ENCODE results near the gene MDN1.
"Not testable (repeated sequence)": the region's sequence is repeated elsewhere in the genome, so short reads cannot be mapped to it uniquely, and the experiment has no call there.

MDN1 gene

DNA sequence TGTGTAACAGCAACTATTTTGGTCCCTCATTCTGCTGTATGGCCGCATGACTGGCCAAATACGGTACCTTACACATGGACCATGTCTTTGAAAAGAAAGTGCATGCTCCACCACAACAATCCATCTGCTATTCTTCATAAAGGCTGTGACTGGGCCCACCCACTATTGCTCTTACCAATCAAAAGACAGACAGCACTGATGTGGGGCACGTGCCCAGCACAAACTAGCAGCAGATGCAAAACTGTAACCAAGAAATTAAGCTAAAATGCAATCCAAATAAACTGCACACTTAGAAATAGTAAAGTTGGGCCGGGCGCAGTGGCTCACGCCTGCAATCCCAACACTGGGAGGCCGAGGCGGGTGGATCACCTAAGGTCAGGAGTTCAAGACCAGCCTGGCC lies 20.5 kb downstream of the MDN1 start:
- Mint-ChIP-seq H3K27me3 (no peaks in the 10 kb centered on the region), H3K36me3 (ENCODE audit: low read depth) (peaks cover 72% of the 10 kb centered on the region)

DNA sequence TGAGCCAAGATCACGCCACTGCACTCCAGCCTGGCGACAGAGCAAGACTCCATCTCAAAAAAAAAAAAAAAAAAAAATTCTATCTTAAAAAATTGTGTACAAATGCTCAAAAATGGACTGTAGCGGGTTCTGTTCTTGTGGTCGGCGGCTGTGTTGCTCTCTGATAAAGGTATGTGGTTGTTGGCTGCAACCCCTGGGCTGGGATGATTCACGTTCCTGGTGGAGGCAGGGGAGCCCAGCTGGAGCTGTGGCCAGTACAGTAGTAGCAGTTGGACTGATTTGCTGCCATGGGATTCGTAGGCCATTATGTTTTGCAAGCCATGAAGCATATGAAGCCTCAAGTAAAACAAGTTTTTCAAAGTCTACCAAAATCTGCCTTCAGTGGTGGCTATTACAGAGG lies 22.3 kb downstream of the MDN1 start:
- no peak overlapping the region for H3K27ac Mint-ChIP-seq
- peaks cover 80% of the 10 kb centered on the region for H3K36me3 Mint-ChIP-seq (ENCODE audit: low read depth)
- intact Hi-C loops (cut with micrococcal nuclease), result no loop called here
- H3K27me3 Mint-ChIP-seq, result no peaks in the 10 kb centered on the region
- no peak overlapping the region for H3K4me3 Mint-ChIP-seq
- H3K4me1 Mint-ChIP-seq (ENCODE audit: low read depth), result peaks cover 14% of the 10 kb centered on the region
- H3K9me3 Mint-ChIP-seq, result no peaks in the 10 kb centered on the region

More for the DNA sequence above, 20.5 kb downstream of the MDN1 start:
- no peaks in the 10 kb centered on the region for H3K9me3 Mint-ChIP-seq
- intact Hi-C loops (cut with micrococcal nuclease), result no loop called here
- no peak overlapping the region for H3K27ac Mint-ChIP-seq
- peaks cover 12% of the 10 kb centered on the region for H3K4me1 Mint-ChIP-seq (ENCODE audit: low read depth)
- no peak overlapping the region for H3K4me3 Mint-ChIP-seq

DNA sequence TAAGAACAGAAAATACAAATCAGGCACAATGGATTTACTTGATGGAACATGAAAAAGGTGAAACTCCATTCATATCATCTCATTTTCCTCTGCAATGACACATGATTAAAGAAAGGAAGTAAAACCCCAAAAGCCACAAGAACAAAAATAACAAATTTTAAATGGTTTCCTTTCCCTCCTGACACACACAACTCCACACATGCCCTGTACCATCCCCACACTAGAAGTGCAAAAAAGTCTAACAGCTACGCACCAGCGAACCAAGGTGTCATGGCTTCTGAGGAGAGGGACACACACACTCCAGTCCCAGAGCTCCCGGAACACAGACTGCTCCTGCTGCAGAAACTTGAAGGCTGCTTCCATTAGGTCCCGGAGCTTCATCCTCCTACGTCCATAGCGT lies 25.3 kb downstream of the MDN1 start:
- intact Hi-C loops (cut with micrococcal nuclease), result no loop called here
- Mint-ChIP-seq H3K36me3 (ENCODE audit: low read depth) (peaks cover 67% of the 10 kb centered on the region), H3K27ac (no peak overlapping the region), H3K9me3 (no peaks in the 10 kb centered on the region), H3K4me1 (ENCODE audit: low read depth) (peaks cover 14% of the 10 kb centered on the region), H3K4me3 (no peak overlapping the region), H3K27me3 (no peaks in the 10 kb centered on the region)

DNA sequence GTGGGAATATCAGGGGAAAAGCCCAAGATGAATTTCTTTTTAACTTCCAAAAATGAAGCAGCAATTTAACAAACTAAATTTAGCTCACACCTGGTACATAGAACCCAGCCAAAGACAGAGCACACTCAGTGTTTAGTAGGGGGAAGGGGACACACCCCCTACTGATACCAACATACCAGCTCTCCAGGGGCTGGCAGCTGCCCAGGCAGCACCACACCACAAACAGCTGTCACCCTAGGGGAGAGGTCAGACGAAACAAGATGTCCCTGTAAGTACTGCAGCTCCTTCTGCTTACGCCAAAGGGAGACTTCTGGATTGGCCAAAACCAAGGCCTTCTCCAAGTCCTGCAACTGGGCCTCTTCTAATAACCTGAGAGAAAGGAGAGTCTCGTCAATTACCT lies 26.0 kb downstream of the MDN1 start:
- intact Hi-C loops (cut with micrococcal nuclease), result no loop called here
- Mint-ChIP-seq H3K4me1 (ENCODE audit: low read depth) (peaks cover 14% of the 10 kb centered on the region), H3K4me3 (no peak overlapping the region), H3K27ac (no peak overlapping the region), H3K36me3 (ENCODE audit: low read depth) (peaks cover 70% of the 10 kb centered on the region), H3K9me3 (no peaks in the 10 kb centered on the region), H3K27me3 (no peaks in the 10 kb centered on the region)

DNA sequence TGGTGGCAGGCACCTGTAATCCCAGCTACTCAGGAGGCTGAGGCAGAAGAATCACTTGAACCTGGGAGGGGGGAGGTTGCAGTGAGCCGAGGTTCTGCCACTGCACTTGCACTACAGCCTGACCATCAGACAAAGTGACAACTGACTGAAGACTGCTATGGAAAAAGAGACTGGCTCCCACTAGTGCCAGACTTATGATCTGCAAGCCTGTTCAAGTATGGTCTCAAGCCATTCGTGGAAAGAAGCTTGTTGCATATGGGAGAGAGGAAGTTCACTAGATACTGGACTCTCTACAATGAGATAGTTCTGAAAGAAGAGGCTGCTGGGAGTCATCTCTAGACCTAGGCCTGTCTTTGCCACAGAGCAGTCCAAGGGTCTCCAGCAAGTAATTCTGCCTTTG lies 26.7 kb downstream of the MDN1 start:
- peaks cover 77% of the 10 kb centered on the region for H3K36me3 Mint-ChIP-seq (ENCODE audit: low read depth)
- intact Hi-C loops (cut with micrococcal nuclease), result no loop called here
- H3K9me3 Mint-ChIP-seq, result no peaks in the 10 kb centered on the region
- H3K27me3 Mint-ChIP-seq, result no peaks in the 10 kb centered on the region
- no peak overlapping the region for H3K27ac Mint-ChIP-seq
- H3K4me3 Mint-ChIP-seq, result no peak overlapping the region
- peaks cover 14% of the 10 kb centered on the region for H3K4me1 Mint-ChIP-seq (ENCODE audit: low read depth)

DNA sequence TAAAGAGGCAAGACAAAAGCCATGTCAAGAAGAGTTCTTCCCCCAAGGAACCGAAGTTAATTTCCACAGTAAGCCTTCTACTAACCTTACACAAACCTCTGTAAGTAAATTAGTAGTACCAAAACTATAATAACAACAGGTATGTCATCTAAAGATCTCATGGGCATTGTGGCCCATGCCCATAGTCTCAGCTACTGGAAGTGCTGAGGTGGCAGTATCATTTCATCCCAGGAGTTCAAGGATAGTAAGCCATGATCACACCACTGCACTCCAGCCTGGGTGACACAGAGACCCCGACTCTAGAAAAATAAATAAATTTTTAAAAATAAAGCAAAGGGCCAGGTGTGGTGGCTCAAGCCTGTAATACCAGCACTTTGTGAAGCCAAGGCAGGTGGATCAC lies 29.2 kb downstream of the MDN1 start:
- peaks cover 14% of the 10 kb centered on the region for H3K4me1 Mint-ChIP-seq (ENCODE audit: low read depth)
- H3K9me3 Mint-ChIP-seq, result no peaks in the 10 kb centered on the region
- peaks cover 79% of the 10 kb centered on the region for H3K36me3 Mint-ChIP-seq (ENCODE audit: low read depth)
- intact Hi-C loops (cut with micrococcal nuclease), result no loop called here
- no peak overlapping the region for H3K27ac Mint-ChIP-seq
- no peak overlapping the region for H3K4me3 Mint-ChIP-seq
- H3K27me3 Mint-ChIP-seq, result no peaks in the 10 kb centered on the region

DNA sequence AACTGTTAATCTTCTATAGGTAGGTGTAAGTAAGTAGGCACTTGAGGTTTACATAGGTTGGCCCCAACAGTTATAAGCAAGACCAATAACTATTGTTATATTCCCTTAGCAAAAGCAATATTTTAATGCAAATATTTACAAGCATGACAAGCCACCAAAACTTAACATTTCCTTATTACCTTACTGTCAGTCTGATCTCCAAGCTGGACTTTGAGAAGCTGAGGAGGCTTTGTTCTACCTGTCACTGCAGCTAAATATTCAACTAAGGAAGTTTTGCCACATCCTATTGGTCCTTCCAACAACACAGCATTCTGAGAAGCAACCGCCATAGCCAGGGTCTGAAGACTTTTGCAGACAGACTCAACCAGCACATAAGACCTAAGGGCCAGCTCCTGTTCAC lies 29.6 kb downstream of the MDN1 start:
- intact Hi-C loops (cut with micrococcal nuclease), result no loop called here
- Mint-ChIP-seq H3K27ac (no peak overlapping the region), H3K36me3 (ENCODE audit: low read depth) (peaks cover 79% of the 10 kb centered on the region), H3K27me3 (no peaks in the 10 kb centered on the region), H3K4me1 (ENCODE audit: low read depth) (peaks cover 10% of the 10 kb centered on the region), H3K9me3 (no peaks in the 10 kb centered on the region), H3K4me3 (no peak overlapping the region)

DNA sequence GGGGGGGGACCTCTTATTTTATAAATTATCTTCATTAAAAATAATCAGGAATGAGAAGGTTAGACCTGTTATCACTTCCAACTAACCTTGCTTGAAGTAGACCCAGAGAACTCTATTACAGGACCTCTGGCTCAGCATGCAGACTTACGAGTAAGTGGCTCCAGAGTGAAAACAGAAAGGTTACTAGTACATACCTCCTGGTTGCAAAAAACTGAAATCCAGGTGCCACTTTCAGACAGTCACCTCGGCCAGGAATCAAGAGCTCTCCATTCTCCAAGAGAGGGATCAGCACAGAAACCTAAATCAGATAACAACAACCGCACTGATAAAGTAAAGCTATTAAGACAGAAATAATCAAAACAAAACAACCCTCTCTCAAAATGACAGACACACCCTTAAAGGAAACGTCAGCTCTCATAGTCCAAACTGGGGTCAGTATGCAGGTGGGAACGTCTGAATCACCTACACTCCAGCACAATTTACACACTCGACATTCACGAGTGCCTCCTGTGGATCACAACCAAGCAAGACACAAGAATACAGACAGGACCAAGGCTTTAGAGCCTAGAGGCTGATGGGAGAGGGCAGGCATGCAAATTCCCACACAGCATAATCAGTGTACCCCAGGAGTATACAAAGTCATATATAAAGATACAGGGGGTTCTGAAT lies 31.8 kb downstream of the MDN1 start:
- peaks cover 81% of the 10 kb centered on the region for H3K36me3 Mint-ChIP-seq (ENCODE audit: low read depth)
- H3K4me1 Mint-ChIP-seq (ENCODE audit: low read depth), result no peaks in the 10 kb centered on the region
- H3K27ac Mint-ChIP-seq, result no peak overlapping the region
- intact Hi-C loops (cut with micrococcal nuclease), result no loop called here
- no peaks in the 10 kb centered on the region for H3K27me3 Mint-ChIP-seq
- H3K9me3 Mint-ChIP-seq, result peaks cover 10% of the 10 kb centered on the region
- H3K4me3 Mint-ChIP-seq, result no peak overlapping the region

DNA sequence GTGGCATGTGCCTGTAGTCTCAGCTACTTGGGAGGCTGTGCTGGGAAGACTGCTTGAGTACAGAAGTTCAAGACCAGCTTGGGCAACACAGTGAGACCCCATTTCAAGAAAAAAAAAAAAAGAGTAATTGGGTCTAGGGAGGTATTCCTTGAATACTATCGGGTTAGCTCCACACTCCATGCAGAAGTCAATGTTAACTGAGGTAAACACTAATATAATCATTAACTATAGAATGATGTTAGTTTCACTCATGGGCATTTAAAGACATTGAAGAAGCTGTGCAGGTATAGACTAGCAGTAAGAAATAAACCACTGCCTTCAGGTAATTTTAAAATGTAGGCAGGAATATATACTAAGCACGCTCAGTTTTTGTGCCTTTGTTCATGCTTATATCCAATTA lies 32.6 kb downstream of the MDN1 start:
- intact Hi-C loops (cut with micrococcal nuclease), result no loop called here
- Mint-ChIP-seq H3K9me3 (peaks cover 10% of the 10 kb centered on the region), H3K36me3 (ENCODE audit: low read depth) (peaks cover 81% of the 10 kb centered on the region), H3K27me3 (no peaks in the 10 kb centered on the region), H3K4me3 (no peak overlapping the region), H3K4me1 (ENCODE audit: low read depth) (no peaks in the 10 kb centered on the region), H3K27ac (no peak overlapping the region)

DNA sequence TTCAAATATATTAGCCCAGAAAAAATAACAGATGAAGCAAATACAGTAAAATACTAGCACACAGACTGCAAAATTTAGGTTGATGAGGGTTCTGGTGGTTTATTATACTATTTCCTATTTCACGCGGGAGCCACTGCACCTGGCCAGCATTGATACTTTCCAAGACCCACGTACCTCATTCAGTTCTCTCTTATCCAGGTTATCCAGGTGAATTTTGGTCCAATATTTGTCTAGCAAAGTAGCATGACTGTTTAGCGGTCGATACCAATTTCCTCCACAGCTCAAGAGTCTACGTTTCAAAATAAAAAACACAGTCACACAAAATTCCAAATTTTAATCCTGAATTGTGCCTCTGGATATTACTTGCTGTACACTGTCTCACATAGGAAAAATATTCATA lies 34.8 kb downstream of the MDN1 start:
- Mint-ChIP-seq H3K4me1 (ENCODE audit: low read depth) (no peaks in the 10 kb centered on the region), H3K36me3 (ENCODE audit: low read depth) (peaks cover 94% of the 10 kb centered on the region), H3K27me3 (no peaks in the 10 kb centered on the region), H3K27ac (no peak overlapping the region), H3K4me3 (no peak overlapping the region), H3K9me3 (peaks cover 10% of the 10 kb centered on the region)
- intact Hi-C loops (cut with micrococcal nuclease), result no loop called here

DNA sequence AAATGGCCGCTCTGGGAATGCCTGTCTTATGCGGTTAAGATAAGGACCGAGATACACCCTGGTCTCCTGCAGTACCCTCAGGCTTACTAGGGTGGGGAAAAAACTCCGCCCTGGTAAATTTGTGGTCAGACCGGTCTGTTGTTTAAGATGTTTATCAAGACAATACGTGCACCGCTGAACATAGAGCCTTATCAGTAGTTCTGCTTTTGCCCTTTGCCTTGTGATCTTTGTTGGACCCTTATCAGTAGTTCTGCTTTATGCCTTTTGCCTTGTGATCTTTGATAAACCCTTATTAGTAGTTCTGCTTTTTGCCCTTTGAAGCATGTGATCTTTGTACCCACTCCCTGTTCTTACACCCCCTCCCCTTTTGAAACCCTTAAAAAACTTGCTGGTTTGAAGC lies 36.3 kb downstream of the MDN1 start:
- H3K4me3 Mint-ChIP-seq; H3K4me1 Mint-ChIP-seq (ENCODE audit: low read depth); H3K27ac Mint-ChIP-seq; intact Hi-C loops (cut with micrococcal nuclease); H3K27me3 Mint-ChIP-seq: not testable (repeated sequence)
- H3K9me3 Mint-ChIP-seq, result peaks cover 10% of the 10 kb centered on the region
- peaks cover 88% of the 10 kb centered on the region for H3K36me3 Mint-ChIP-seq (ENCODE audit: low read depth)

DNA sequence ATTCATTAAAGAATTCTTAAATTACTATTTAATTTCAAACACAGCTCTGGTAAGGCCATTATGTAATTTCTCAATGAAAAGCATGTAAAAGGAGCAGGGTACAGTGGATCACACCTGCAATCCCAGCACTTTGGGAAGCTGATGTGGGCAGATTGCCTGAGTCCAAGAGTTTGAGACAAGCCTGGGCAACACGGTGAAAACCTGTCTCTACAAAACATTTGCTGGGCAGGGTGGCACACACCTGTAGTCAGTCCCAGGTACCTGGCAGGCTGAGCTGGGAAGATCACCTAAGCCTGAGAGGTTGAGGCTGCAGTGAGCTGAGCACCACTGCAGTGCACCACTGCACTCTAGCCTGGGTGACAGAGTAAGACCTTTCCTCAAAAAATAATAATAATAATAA lies 37.4 kb downstream of the MDN1 start:
- Mint-ChIP-seq H3K4me1 (ENCODE audit: low read depth) (no peaks in the 10 kb centered on the region), H3K27me3 (no peaks in the 10 kb centered on the region), H3K9me3 (peaks cover 10% of the 10 kb centered on the region), H3K27ac (no peak overlapping the region), H3K36me3 (ENCODE audit: low read depth) (peaks cover 79% of the 10 kb centered on the region), H3K4me3 (no peak overlapping the region)
- intact Hi-C loops (cut with micrococcal nuclease), result no loop called here

DNA sequence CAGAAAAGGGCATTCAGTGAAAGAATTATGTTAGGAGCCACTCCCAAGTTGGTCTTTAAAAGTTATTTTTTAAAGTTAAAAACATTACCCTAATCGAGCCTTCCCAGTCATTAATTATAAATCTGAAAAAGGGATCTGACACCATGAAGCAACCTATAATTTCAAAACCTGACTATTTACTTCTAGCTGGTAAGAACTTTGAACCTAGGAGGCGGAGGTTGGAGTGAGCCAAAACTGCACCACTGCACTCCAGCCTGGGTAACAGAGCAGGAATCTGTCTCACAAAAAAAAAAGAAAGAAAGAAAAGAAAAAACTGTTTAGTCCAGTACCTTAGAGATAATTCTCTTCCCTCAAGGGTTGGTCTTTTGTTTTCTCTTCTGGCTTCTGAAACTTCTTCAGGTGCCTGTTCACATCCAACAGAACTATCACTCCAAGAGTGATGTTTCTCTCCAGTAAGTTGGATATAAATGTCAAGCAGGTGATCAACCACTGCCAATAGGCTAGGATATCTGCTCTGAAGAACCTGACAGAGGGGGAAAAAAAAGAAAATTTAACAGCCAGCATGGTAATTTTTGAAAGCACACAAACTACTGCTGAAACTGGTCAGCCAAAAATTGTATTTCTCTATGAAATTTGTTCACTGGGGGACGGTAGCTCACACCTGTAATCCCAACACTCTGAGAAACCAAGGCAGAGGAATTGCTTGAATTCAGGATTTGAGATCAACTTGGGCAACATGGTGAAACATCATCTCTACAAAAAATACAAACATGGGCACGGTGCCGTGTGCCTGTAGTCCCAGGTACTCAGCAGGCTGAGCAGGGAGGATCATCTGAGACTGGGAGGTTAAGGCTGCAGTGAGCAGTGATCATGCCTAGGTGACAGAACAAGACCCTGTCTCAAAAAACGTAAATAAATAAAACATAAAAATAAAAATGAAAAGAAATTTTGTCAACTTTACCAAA lies 38.2 kb downstream of the MDN1 start:
- no peaks in the 10 kb centered on the region for H3K27me3 Mint-ChIP-seq
- H3K27ac Mint-ChIP-seq, result no peak overlapping the region
- no peaks in the 10 kb centered on the region for H3K4me1 Mint-ChIP-seq (ENCODE audit: low read depth)
- H3K9me3 Mint-ChIP-seq, result peaks cover 10% of the 10 kb centered on the region
- H3K36me3 Mint-ChIP-seq (ENCODE audit: low read depth), result peaks cover 74% of the 10 kb centered on the region
- intact Hi-C loops (cut with micrococcal nuclease), result no loop called here
- H3K4me3 Mint-ChIP-seq, result no peak overlapping the region

DNA sequence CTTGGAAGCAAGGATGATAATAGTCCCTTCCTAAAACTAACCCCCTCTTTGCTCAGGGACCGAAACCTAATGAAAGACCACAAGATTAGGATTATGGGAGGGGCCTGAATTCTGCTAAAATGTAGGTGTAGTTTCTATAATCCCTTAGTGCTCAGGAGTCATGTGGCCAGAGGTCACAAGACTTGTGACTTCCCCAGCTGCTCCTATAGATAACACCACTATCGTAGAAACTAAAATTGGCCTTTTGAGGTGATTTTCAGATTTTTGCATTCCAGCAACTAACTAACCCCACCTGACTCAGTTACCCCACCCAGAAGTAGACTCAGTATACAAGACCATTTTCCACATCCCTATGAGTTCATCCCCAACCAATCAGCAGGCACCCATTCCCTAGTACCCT lies 42.1 kb downstream of the MDN1 start:
- Mint-ChIP-seq H3K27me3 (no peaks in the 10 kb centered on the region), H3K36me3 (ENCODE audit: low read depth) (peaks cover 72% of the 10 kb centered on the region), H3K4me1 (ENCODE audit: low read depth) (no peaks in the 10 kb centered on the region), H3K4me3 (no peak overlapping the region), H3K9me3 (no peaks in the 10 kb centered on the region), H3K27ac (no peak overlapping the region)
- intact Hi-C loops (cut with micrococcal nuclease), result no loop called here
